ENCODE data around the gene PPEF2.

The PPEF2 gene

DNA sequence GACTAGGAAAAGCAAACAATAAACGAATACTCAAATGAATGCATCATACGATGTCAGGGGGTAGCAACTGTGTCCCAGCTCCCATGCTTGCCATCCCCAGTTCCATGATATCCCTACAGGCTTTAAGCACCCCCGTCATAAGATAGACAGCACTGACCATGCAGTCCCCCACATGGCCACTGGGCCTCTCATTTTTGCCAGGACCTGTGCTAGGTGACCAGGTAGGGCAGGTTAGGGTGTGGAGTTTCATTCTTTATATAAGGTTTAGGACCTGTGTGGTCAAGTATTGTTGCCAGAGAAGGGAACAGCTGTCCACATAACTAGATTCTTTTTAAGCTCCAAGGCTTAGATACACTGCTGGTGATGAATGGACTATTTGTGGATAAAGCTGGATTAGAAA, 9.7 kb downstream of the PPEF2 start:
- no peak for DNase-seq (ENCODE audit: low read depth)

DNA sequence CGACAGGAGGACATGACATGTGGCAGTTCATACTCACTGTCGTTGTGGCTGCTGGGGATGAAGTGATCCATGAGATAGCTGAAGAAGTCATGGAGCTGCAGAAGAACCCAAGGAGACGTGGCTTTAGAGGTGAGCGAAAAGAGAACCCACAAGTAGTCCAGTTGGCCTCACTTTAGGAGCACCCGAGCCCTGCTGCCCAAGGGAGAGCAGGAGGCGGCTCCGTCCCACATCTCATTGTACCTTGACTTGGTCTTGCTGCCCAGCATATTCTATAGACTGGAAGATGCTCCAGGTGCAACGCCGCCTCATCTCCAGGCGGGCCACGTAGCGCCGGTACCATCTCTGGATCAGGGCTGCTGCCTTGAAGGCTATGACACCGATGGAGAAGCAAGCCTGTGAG, 10.6 kb downstream of the PPEF2 start:
- no peak for DNase-seq (ENCODE audit: low read depth)

DNA sequence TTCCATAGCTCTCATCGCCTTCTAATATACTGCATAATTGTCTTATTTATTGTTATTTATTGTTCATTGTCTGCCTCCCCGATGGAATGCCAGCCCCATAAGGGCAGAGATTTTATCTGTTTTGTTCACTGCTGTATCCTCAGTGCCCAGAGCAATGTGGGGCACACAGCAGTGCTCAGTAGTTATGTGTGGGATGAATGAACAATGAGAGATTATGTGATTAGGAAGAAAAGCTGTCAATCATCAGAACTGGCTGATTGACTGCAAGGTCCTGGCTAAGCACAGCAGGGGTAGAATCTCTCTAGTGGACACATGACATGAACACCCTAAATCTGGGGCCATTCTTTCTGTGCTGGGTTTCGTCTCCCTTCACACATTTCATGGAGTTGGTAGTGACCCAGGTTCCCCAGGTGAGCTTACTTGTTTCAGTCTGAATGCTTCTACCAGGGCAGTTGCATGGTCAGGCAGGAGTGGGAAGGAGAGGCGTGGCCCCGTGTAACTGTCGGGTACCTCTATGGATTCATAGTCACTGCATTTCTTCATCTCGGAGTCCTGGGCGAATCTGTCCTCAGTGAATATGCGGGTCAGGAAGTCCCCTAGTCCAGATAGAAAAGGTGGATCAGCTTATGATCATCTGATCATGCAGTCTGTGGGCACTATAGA, 12.6 kb downstream of the PPEF2 start:
- no peak for DNase-seq (ENCODE audit: low read depth)

DNA sequence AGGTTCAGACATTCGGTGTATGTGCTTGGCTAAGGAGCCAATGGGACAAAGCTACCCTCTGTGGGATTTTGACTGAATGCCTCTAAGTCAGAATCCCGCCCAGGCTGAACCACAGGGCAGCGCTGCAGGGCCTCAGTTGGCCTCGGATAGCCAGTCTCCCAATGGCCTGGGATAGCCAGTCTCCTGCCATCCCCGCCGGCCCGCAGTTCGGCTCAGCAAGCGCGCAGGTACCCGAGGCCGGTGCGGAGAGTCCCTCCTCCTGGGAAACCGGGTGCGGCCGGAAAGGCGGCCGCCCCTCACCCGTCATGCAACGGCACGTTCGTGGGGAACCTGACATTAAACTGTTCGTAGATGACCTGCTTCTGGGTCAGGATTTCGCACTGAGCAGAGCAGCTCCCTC, 16.1 kb downstream of the PPEF2 start:
- DNase-seq (ENCODE audit: low read depth) = no peak

DNA sequence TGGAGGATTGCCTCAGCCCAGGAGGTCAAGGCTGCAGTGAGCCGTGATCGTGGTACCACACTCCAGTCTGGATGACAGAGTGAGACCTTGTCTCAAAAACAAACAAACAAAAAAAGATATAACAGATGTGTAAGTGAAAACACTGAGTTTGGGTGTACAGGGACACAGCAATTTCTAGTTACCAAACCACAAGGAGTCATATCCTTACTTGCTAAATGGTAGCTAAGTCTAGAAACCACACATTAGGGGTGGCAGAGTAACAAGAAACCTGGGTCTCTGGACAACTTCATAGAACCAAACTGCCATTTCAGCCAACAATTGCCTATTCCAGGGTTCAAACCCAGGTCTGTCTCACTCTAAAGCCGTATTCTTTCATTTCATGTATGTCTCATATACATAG, 20.8 kb downstream of the PPEF2 start:
- DNase-seq (ENCODE audit: low read depth) = no peak

DNA sequence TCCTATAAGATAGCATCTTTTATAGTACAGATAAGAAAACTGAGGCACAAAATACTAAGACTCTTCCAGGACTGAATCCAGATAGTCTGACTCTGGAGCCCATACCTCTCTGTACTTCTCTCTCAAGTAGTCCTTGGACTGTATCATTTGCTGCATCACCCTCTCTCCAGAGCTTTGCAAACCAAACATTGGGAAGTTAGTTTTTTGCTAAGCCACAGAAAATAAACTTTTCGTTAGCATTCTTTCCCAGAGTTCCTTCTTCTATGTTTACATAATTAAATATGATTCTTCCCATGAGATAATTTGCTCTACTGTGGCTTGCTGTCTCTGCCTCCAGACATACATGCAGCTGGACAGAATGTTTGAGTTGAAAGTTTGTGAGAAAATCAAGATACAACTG, 22.0 kb downstream of the PPEF2 start:
- DNase-seq (ENCODE audit: low read depth) = no peak

DNA sequence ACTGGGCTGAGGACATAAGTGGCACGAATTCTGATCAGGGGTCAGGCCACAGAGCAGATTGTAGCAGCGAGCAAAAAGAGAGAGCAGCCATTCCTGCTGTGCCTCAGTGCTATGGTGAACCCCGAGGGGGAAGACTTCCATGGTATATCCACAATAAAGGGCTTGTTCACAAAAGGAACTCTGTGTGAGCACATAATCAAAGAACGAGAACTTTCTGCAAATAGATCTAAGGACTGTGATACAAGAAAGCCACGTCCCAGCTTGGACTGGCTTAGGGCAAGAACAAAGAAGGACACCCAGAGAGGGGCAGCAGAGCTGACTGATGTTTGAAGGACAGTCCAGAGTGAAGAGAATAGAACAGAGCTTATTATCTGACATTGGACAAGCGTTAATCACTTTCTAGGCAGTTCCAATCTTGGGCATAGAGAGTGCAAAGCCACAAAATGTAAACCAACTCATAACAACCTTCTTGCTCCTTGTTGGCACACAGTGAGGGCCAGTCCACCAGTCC, 24.0 kb downstream of the PPEF2 start:
- DNase-seq (ENCODE audit: low read depth) = no peak

DNA sequence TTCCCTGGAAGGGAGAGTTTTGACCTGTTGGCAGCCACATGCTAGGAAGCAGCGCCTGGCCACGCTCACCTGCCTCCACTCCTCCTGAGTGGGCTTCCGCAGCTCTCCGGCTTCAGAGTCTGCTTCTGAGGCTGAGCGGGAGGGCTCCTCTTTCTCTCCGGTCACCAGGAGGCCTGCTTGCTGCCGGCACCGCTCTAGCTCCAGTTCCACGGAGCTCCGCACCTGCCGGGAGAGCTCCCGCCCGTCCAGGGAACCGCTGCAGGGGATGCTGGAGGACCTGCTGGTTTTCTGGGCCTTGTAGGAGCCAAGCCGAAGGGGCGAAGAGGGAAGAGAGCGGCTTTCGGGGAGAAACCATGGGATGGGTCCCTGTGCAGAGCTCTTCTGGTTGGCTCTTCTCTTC, 26.0 kb downstream of the PPEF2 start:
- no peak for DNase-seq (ENCODE audit: low read depth)

DNA sequence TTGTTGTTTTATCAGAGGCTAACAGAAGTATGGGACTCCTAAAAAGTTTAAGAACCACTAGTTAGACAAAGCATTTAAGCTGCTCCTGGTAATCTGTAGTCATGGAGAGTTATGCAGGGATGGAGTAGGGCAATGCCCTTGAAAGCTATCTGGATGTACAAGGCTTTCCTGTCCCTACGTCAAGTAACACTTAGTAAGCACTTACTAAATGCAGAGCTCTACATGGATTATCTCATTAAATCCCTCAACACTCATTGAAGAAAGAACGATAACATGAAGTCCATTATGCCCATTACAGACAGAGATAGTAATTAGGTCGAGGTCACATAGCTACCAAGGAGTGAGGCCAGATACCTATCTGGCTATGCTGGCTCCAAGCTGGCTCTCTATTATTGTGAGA, 33.2 kb downstream of the PPEF2 start:
- DNase-seq (ENCODE audit: low read depth) = no peak

DNA sequence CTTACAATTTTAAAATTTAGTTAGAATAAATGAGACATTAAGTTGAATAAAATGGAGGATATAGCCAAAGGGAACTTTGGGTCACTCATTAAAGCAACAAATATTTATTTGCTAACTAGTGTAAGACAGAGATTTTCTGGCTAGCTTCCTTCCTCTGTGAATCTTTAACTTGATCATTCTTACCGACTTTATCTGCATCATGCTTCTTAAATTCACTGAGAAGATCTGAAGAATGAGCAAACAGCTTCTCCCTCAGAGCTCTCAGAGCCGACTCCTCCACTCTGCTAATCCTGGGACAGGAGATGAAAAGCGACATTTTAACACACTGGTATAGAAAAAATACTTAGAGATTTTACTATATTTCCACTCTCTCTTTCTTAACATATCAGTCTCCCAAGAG, 35.1 kb downstream of the PPEF2 start:
- no peak for DNase-seq (ENCODE audit: low read depth)

DNA sequence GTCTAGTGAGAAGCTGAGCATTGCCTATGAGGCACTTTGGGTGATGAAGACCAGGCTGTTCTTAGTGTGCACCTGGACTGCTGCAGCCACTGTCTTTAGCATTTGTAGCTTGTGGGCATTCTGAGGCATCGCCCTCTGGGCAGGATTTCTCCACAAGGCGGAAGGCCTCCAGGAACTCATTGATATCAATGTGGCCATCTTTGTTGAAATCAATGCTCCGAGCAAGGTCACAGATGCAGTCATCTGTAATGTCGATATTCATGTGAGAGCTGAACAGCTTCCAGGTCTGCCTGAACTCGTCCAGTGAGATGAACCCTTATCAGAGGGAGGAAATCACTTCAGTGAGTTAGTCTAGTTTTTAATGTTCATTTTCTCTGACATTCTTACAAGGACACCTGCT, 41.6 kb downstream of the PPEF2 start:
- no peak for DNase-seq (ENCODE audit: low read depth)

DNA sequence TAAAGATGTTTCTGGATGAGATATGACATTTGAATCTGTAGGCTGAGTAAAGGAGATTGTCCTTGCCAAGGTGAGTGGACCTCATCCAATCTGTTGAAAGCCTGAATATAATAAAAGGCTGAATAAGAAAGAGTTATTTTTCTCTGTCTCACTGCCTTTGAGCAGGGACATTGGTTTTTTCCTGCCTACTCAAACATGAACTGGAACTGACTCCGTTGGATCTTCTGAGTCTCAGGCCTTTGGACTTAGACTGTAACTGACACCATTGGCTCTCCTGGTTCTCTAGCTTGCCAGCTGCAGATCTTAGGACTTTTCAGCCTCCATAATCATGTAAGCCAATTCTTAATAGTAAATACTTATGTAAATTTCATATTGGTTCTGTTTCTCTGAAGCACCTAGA, 43.5 kb downstream of the PPEF2 start:
- DNase-seq (ENCODE audit: low read depth) = no peak

DNA sequence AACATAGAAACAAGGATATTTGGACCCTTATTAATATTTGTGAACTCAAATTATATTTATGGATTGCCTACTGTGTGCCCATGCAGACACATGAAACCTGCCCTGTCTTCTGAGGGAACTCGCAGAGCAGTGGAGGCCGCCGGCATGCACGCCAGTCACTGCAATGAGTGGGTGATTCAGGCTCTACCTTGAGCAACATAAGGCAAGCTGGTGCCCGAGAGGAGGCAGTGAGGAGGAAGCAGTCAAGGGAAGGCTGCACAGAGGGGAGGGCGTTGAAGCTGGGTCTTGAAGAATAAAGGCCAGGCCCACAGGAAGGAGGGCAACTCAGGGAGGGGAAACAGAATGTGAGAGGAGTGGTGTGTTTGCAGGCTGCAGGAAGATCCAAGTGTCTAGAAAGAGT, 52.8 kb downstream of the PPEF2 start:
- no peak for DNase-seq (ENCODE audit: low read depth)

DNA sequence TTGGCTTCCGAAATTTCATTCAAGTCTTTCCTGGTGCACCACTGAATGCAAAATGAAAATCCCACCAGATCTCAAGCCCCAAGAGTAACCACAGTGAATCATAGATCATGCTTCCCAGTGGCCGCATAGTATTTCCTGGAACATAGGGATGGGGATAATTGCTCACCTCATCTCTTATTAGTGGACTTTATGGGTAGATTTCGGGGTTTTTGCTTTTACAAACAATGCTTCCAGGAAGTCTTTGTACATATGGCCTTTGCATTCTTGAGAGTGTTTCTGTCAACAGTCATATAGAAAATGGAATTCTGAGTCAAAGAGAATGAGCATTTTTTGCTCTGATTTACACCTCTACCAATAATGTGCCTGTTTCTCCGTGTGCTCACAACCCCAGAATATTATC, 53.4 kb downstream of the PPEF2 start:
- no peak for DNase-seq (ENCODE audit: low read depth)

DNA sequence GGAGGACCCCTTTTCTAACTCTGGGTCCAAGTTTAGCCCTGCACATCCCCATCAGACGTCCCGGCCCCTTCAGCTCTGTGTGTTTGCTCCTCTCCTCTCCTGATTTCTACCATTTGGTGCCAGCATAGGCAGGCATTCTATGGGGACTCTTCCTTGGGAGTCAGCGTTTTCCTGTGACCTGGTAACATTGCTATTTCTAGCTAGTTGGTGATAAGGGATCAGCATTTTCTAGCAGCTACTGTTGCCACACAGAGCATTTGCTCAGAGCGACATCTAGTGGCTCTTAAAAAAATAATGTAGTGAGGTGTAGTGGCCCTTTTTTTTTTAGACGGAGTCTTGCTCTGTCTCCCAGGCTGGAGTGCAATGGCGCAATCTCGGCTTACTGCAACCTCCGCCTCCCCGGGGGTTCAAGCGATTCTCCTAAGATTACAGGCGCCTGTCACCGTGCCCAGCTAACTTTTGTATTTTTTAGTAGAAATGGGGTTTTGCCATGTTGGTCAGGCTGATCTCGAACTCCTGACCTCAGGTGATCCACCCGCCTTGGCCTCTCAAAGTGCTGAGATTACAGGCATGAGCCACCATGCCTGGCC, 54.0 kb downstream of the PPEF2 start:
- DNase-seq (ENCODE audit: low read depth) = peak; percentile 1

DNA sequence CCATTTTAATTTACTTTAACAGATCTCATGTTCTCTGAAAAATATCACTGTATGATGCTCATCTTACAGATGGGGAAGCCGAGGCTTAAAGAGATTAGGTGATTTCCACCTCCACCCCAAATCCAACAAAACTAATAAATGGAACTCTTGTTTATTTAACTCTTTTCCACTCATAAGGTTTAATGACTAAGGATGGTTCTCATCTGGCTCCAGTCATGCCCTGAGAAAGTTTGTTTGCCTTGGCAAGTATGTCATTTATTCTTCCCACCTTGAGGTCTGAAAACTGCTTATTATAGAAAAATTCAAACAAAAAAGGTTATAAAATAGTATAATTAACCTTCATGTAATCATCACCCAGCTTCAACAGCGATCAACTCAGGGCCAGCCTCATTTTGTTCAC, 56.3 kb downstream of the PPEF2 start:
- no peak for DNase-seq (ENCODE audit: low read depth)

DNA sequence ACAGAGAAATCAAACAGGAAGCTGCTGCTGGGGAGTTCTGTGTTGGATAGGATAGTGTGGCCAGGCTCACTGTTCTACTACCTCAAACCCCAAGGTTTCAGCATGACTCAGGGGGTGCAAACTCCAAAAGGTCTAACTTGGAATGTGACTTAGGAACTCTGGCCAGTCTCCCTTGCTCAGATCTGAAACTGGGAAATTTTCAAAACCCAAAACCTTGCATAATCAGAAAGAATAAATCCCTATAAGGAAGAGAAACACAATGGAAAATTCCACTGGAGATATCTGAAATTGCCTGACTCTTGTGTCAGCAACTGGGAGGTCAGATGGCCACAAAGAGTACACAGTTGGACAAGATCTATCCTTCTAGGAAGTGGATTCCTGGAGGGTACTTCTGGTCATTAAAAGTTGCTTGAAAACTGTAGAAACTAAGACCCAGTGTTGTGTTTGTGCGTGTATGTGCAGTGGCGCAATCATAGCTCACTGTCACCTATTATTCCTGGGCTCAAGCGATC, 58.0 kb downstream of the PPEF2 start:
- no peak for DNase-seq (ENCODE audit: low read depth)

DNA sequence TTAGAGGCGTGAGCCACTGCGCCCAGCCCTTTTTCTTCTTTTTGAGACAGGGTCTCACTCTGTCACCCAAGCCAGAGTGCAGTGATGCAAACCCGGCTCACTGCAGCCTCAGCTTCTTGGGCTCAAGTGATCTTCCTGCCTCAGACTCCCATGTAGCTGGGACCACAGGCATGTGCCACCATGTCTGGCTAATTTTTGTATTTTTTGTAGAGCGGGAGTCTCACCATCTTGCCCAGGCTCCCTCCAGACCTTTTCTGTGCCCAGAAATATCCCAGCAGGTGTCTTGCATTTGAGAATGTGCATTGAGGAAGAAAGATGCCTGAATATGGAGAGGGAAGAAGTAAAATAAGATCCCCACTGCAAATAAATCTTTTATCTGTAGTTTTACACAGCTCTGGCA, 58.7 kb downstream of the PPEF2 start:
- DNase-seq (ENCODE audit: low read depth) = no peak

DNA sequence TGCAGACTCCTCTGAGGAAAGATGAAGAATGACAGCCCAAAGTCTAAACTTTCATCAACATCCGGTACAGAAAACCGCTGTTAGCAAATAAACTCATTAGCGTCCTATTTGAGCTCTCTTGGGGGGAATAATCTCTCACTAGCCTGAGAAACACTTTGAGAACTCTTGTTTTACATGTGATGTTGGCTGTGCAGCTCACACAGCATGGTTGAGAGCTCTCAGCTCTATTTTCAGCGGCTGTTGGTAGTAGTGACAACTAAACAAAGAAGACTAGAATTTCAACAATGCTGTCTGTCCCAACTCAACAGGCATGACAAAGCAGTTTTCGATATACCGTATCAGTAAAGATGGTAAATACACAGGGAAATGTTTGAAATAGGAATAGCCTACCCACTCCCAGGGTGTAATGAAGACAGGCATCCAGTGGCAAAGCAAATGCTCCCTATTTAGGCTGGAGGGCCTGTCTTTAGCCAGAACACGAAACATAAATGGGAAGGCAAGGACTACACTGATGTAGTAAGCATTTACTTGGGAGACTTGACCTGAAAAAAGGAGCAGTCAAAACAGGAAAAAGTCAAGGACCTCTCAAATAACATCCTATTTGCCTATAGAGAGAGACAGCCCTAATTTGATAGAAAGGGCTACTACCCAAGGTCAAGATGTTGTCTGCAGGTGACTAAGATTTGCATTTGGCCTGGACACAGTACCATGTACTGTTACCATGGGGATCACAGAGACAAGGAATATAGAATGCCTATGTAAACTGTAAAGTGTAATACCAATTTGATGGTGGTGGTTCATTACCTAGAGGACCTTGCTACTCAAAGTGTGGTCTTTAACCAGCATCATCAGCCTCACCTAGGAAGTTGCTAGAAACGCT, 60.4 kb downstream of the PPEF2 start:
- DNase-seq (ENCODE audit: low read depth) = no peak

DNA sequence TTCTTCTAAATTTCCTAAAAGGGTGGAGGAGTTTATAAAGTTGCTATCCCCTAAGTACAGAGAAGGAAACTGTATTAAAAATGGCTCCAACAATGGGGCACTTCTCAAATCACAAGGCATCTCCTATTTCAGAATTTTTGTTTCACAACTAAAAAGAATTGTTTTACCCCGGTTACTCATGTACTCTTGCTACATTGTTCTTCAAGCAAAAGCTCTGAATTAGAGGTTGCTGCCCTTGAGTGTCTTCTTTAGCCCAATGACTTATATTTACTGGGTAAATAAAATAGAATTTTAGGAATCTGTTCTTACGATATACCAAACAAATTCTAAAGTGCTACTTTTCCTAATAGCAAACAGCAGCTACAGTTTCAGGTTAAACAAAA, 67.5 kb downstream of the PPEF2 start:
- DNase-seq (ENCODE audit: low read depth) = no peak

DNA sequence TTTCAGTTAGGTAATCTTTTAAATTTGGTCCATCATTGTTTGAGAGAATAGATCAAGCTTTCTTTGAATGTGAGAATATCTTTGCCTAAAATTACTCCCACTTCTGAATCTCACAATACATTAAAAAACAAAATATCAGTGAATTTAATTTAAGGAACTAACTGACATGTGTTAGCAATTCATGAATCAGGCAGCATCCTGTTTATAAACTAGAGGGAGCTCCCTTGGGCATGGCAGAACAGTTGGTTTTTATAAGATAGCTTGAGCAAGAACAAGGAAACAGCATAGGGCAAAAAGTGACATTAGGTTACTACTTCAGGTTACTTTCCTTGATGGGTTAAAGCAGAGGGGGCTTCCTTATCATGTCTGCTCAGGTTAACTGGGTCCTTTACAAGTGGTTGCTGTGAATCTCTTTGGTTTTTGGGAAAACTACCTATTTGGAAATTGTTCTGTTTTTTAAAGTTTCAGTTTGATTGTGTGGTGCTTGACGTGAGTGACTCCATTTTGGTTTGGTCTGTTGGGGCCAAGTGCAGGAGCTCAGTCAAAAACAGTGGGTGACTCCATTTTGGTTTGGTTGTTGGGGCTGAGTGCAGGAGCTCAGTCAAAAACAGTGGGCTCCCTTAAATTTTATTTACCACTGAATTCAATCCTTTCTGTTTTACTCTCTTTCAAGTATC, 68.0 kb downstream of the PPEF2 start:
- DNase-seq (ENCODE audit: low read depth) = no peak

DNA sequence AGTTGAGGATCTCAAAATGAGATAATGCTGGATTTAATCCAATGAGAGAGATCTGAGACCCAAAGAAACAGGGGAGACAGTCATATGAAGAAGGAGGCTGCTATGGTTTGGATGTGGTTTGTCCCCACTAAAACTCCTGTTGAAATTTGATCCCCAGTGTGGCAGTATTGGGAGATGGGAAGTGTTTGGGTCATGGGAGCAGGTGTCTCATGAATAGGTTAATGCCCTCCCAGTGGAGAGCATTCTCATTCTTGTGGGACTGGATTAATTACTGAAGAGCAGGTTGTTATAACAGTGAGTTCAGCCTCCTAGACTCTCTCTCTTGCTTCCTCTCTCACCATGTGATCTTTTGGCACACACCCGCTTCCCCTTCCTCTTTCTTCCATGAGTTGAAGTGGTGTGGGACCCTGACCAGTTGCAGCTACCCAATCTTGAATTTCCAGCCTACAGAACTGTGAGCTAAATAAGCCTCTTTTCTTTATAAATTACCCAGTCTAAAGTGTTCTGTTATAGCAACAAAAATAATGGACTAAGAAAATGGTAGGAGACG, 70.3 kb downstream of the PPEF2 start:
- DNase-seq (ENCODE audit: low read depth) = no peak

All from activated T-cell treated with anti-CD3 and anti-CD28 coated beads for 24 hours (primary cell).